Erythroblast (primary cell): ENCODE measurements around the gene GABRG2.

Experiments
- GATA1 ChIP-seq: IDR thresholded peaks from 2 replicates; pipeline ENCODE4 v1.6.1; 2011; ENCODE audit warnings: low read depth, mild to moderate bottlenecking, control low read depth, low read length, moderate library complexity
- POLR2A ChIP-seq: IDR thresholded peaks from 2 replicates; pipeline ENCODE4 v1.6.1; 2011; ENCODE audit warnings: mild to moderate bottlenecking, low read length

GRCh38 chr5:162202285-162202880 lies 134.8 kb downstream of the GABRG2 start:
- TF ChIP-seq POLR2A (no peak), GATA1 (no peak)
